IPS-15b (cell line): ENCODE results near the gene WFDC2.

ENCODE experiments used
- H3K27me3 ChIP-seq: one replicate; pipeline ENCODE4 v1.6.1; 2013; ENCODE audit warnings: low read length; ENCODE audit not compliant: control insufficient read depth, insufficient read depth
- H3K36me3 ChIP-seq: one replicate; pipeline ENCODE4 v1.6.1; 2013; ENCODE audit warnings: low read length; ENCODE audit not compliant: control insufficient read depth, insufficient read depth
- H3K4me1 ChIP-seq: one replicate; pipeline ENCODE4 v1.6.1; 2013; ENCODE audit warnings: mild to moderate bottlenecking, low read length; ENCODE audit not compliant: control insufficient read depth, insufficient read depth
- H3K4me3 ChIP-seq: one replicate; pipeline ENCODE4 v1.5.1; 2013; ENCODE audit warnings: low read depth, low read length
- H3K9ac ChIP-seq: one replicate; pipeline ENCODE4 v1.6.1; 2013; ENCODE audit warnings: low read depth, mild to moderate bottlenecking, low read length
- H3K9me3 ChIP-seq: one replicate; pipeline ENCODE4 v1.6.1; 2013; ENCODE audit warnings: mild to moderate bottlenecking, low read length; ENCODE audit not compliant: control insufficient read depth, insufficient read depth

The WFDC2 gene

GRCh38 chr20:45469336-45470261 is at the start of gene WFDC2:
TSS of gene WFDC2 (plus strand) at chr20:45469753. CDS start at chr20:45469782, 29 bp downstream.
- Histone ChIP-seq H3K4me3 (peak within 1 kb of the TSS; percentile 89), H3K27me3 (peaks cover 3% of the 10 kb centered on the region), H3K9me3 (no peaks in the 10 kb centered on the region), H3K9ac (peak within 1 kb of the TSS; percentile 84), H3K4me1 (peaks cover 15% of the 10 kb centered on the region), H3K36me3 (no peaks in the 10 kb centered on the region)

- Histone ChIP-seq H3K9ac (no peak overlapping the region), H3K27me3 (no peaks in the 10 kb centered on the region), H3K4me3 (no peak overlapping the region), H3K9me3 (no peaks in the 10 kb centered on the region), H3K36me3 (peaks cover 42% of the 10 kb centered on the region), H3K4me1 (peaks cover 6% of the 10 kb centered on the region)
Measured at GRCh38 chr20:45420125-45420524, 49.4 kb upstream of the WFDC2 start.

- H3K9me3 ChIP-seq: no peaks in the 10 kb centered on the region
- no peak overlapping the region for H3K4me3 ChIP-seq
- H3K36me3 ChIP-seq: peaks cover 44% of the 10 kb centered on the region
- H3K9ac ChIP-seq: no peak overlapping the region
- H3K27me3 ChIP-seq: no peaks in the 10 kb centered on the region
- H3K4me1 ChIP-seq: peaks cover 2% of the 10 kb centered on the region
Measured at GRCh38 chr20:45423700-45424099, 45.9 kb upstream of the WFDC2 start.

- H3K9ac ChIP-seq: no peak overlapping the region
- no peaks in the 10 kb centered on the region for H3K27me3 ChIP-seq
- H3K9me3 ChIP-seq: no peaks in the 10 kb centered on the region
- H3K4me3 ChIP-seq: no peak overlapping the region
- H3K36me3 ChIP-seq: peaks cover 30% of the 10 kb centered on the region
- peaks cover 2% of the 10 kb centered on the region for H3K4me1 ChIP-seq
Measured at GRCh38 chr20:45425561-45425960, 44.0 kb upstream of the WFDC2 start.

- H3K36me3 ChIP-seq: peaks cover 22% of the 10 kb centered on the region
- no peak overlapping the region for H3K4me3 ChIP-seq
- H3K4me1 ChIP-seq: peaks cover 2% of the 10 kb centered on the region
- H3K27me3 ChIP-seq: no peaks in the 10 kb centered on the region
- H3K9ac ChIP-seq: no peak overlapping the region
- H3K9me3 ChIP-seq: no peaks in the 10 kb centered on the region
Measured at GRCh38 chr20:45426320-45427016, 43.1 kb upstream of the WFDC2 start.

GRCh38 chr20:45427236-45428149 is 42.1 kb upstream of the WFDC2 start:
- Histone ChIP-seq H3K9me3 (no peaks in the 10 kb centered on the region), H3K27me3 (no peaks in the 10 kb centered on the region), H3K9ac (no peak overlapping the region), H3K4me3 (no peak overlapping the region), H3K4me1 (peaks cover 2% of the 10 kb centered on the region), H3K36me3 (peaks cover 14% of the 10 kb centered on the region)

GRCh38 chr20:45429618-45430017 is 39.9 kb upstream of the WFDC2 start:
- Histone ChIP-seq H3K36me3 (peaks cover 3% of the 10 kb centered on the region), H3K9me3 (no peaks in the 10 kb centered on the region)

GRCh38 chr20:45432294-45432693 is 37.3 kb upstream of the WFDC2 start:
- Histone ChIP-seq H3K27me3 (peaks cover 6% of the 10 kb centered on the region), H3K4me1 (no peaks in the 10 kb centered on the region), H3K9me3 (no peaks in the 10 kb centered on the region), H3K36me3 (no peaks in the 10 kb centered on the region), H3K4me3 (no peak overlapping the region), H3K9ac (no peak overlapping the region)

More at GRCh38 chr20:45429618-45430017, 39.9 kb upstream of the WFDC2 start:
- H3K27me3 ChIP-seq: no peaks in the 10 kb centered on the region
- H3K4me1 ChIP-seq: peaks cover 2% of the 10 kb centered on the region
- no peak overlapping the region for H3K4me3 ChIP-seq
- no peak overlapping the region for H3K9ac ChIP-seq

GRCh38 chr20:45433316-45433715 is 36.2 kb upstream of the WFDC2 start:
- Histone ChIP-seq H3K9ac (no peak overlapping the region), H3K4me1 (no peaks in the 10 kb centered on the region), H3K9me3 (no peaks in the 10 kb centered on the region), H3K27me3 (peaks cover 6% of the 10 kb centered on the region), H3K4me3 (no peak overlapping the region), H3K36me3 (no peaks in the 10 kb centered on the region)

- Histone ChIP-seq H3K27me3 (peaks cover 6% of the 10 kb centered on the region), H3K36me3 (no peaks in the 10 kb centered on the region), H3K9ac (no peak overlapping the region), H3K4me3 (no peak overlapping the region), H3K9me3 (no peaks in the 10 kb centered on the region), H3K4me1 (no peaks in the 10 kb centered on the region)
Measured at GRCh38 chr20:45433976-45434375, 35.6 kb upstream of the WFDC2 start.
